ENCODE results near the gene SCN9A.
"Not testable (repeated sequence)": the region's sequence is repeated elsewhere in the genome, so short reads cannot be mapped to it uniquely, and the experiment has no call there.

SCN9A gene

GRCh38 chr2:166223298-166223697, 152.4 kb downstream of the SCN9A start:
- H3K9me3 Mint-ChIP-seq = no peaks in the 10 kb centered on the region

GRCh38 chr2:166211079-166211478, 164.7 kb downstream of the SCN9A start:
- Mint-ChIP-seq H3K4me3 (no peak overlapping the region), H3K4me1 (no peaks in the 10 kb centered on the region), H3K36me3 (ENCODE audit: low read depth) (no peaks in the 10 kb centered on the region), H3K27ac (no peak overlapping the region), H3K27me3 (ENCODE audit: low read depth, poor library complexity) (no peaks in the 10 kb centered on the region), H3K9me3 (peaks cover 25% of the 10 kb centered on the region)
- DNase-seq = no peak
- no peak for TF ChIP-seq CTCF (IDR thresholded peaks at IDR 0.05)

More at GRCh38 chr2:166223298-166223697, 152.4 kb downstream of the SCN9A start:
- H3K4me1 Mint-ChIP-seq = no peaks in the 10 kb centered on the region
- H3K4me3 Mint-ChIP-seq = no peak overlapping the region
- peaks cover 2% of the 10 kb centered on the region for H3K27me3 Mint-ChIP-seq (ENCODE audit: low read depth, poor library complexity)
- no peaks in the 10 kb centered on the region for H3K36me3 Mint-ChIP-seq (ENCODE audit: low read depth)
- TF ChIP-seq CTCF (IDR thresholded peaks at IDR 0.05) = no peak
- H3K27ac Mint-ChIP-seq = no peak overlapping the region
- no peak for DNase-seq

- H3K9me3 Mint-ChIP-seq = peaks cover 23% of the 10 kb centered on the region
- H3K27ac Mint-ChIP-seq; H3K4me3 Mint-ChIP-seq; DNase-seq; H3K4me1 Mint-ChIP-seq; H3K36me3 Mint-ChIP-seq (ENCODE audit: low read depth); H3K27me3 Mint-ChIP-seq (ENCODE audit: low read depth, poor library complexity): not testable (repeated sequence)
These were observed 165.8 kb downstream of the SCN9A start for GRCh38 chr2:166209944-166210343.

GRCh38 chr2:166209367-166209766, 166.4 kb downstream of the SCN9A start:
- H3K36me3 Mint-ChIP-seq (ENCODE audit: low read depth); H3K4me3 Mint-ChIP-seq; H3K4me1 Mint-ChIP-seq; H3K27ac Mint-ChIP-seq; DNase-seq; H3K27me3 Mint-ChIP-seq (ENCODE audit: low read depth, poor library complexity): not testable (repeated sequence)
- peaks cover 25% of the 10 kb centered on the region for H3K9me3 Mint-ChIP-seq

- H3K27ac Mint-ChIP-seq; H3K4me3 Mint-ChIP-seq; H3K4me1 Mint-ChIP-seq; H3K27me3 Mint-ChIP-seq (ENCODE audit: low read depth, poor library complexity); H3K36me3 Mint-ChIP-seq (ENCODE audit: low read depth); DNase-seq: not testable (repeated sequence)
- H3K9me3 Mint-ChIP-seq = peaks cover 28% of the 10 kb centered on the region
These were observed 169.6 kb downstream of the SCN9A start for GRCh38 chr2:166206153-166206552.

- H3K4me1 Mint-ChIP-seq = no peaks in the 10 kb centered on the region
- no peaks in the 10 kb centered on the region for H3K36me3 Mint-ChIP-seq (ENCODE audit: low read depth)
- no peak for TF ChIP-seq CTCF (IDR thresholded peaks at IDR 0.05)
- DNase-seq = no peak
- H3K27me3 Mint-ChIP-seq (ENCODE audit: low read depth, poor library complexity) = no peaks in the 10 kb centered on the region
- no peak overlapping the region for H3K27ac Mint-ChIP-seq
- no peak overlapping the region for H3K4me3 Mint-ChIP-seq
- peaks cover 21% of the 10 kb centered on the region for H3K9me3 Mint-ChIP-seq
These were observed 173.0 kb downstream of the SCN9A start for GRCh38 chr2:166202778-166203177.

- Mint-ChIP-seq H3K27me3 (ENCODE audit: low read depth, poor library complexity) (peaks cover 3% of the 10 kb centered on the region), H3K4me3 (no peak overlapping the region), H3K27ac (no peak overlapping the region)
These were observed 178.3 kb downstream of the SCN9A start for GRCh38 chr2:166197446-166197845.

More at GRCh38 chr2:166197446-166197845, 178.3 kb downstream of the SCN9A start:
- DNase-seq = no peak
- H3K36me3 Mint-ChIP-seq (ENCODE audit: low read depth) = no peaks in the 10 kb centered on the region
- peaks cover 9% of the 10 kb centered on the region for H3K9me3 Mint-ChIP-seq
- no peak for TF ChIP-seq CTCF (IDR thresholded peaks at IDR 0.05)
- no peaks in the 10 kb centered on the region for H3K4me1 Mint-ChIP-seq
